Fibroblast of skin of right quadriceps (primary cell): ENCODE data around the gene IL3.

Source experiments
- DNase-seq: peaks from one replicate; pipeline ENCODE4 v3.0.0-alpha.2; 2013

Gene IL3

GRCh38 chr5:132026516-132027008 is 33.9 kb upstream of the IL3 start:
- no peak for DNase-seq

DNA sequence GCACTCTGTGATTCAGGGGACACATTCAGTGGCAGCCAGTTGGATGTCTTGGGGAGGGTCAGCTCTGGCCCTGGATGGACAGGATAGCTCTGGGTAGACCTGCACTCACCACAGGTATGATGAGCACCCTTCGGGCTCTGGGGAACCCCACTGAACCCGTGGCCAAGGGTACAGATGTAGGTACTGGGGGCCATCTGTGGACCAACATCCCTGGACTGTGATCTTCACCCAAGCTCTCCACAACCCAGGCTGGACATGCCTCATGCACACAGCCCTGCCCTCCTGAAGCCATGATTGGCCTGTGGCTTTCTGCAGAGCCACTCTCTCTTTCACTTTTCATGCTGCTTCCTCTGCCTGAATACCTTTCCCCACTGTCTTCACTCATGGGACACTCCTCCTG is 33.4 kb upstream of the IL3 start:
- DNase-seq, result no peak

DNA sequence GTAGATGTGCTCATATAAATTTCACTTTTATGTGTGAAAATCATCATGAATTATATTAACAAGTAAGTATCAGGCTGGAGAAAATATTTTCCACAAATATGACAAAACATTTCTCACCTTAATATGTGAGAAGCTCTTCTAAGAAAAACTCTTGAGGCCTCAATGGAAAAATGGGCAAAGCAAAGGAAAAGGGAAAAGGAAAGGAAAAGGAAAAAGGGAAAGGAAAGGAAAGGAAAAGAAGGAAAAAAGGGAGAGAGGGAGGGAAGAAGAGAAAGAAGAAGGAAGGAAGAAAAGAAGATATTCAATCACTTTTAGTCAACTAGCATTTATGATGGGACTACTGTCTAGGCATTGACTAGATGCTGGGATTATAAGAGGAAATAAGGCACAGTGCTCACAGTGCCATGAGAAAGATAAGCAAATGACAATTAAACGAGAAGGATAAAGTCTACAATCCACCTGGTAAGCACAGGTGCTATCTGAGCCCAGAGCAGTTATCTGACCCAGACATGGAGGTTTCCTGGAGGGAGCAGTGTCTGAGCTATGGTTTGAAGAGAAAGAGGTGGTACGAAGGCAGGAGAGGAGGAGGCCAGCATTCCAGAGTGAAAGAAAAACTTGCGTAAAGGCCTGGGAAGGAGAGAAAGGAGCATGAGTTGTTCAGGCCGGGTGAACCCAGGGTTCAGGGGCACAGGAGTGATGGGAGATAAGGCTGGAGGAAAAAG is 30.7 kb upstream of the IL3 start:
- DNase-seq, result no peak

DNA sequence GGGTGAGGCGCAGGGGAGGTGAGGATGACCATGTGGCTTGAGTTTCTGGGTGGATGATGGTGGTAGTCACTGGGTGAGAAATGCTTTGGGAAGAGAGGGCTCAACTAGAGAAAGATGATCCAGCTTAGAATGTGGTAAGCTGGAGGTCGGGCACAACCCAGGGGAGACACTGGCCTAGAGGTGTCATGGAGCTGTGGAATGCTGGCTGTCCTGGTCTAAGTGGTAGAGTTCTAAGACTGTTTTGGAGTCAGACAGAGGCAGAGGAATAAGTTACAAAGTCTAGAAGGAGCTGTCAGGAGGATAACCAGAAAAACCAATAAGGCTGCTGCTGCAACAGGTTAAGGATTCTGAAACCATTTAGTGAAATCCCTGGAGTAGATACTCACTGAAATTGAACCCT is 29.8 kb upstream of the IL3 start:
- DNase-seq, result no peak

DNA sequence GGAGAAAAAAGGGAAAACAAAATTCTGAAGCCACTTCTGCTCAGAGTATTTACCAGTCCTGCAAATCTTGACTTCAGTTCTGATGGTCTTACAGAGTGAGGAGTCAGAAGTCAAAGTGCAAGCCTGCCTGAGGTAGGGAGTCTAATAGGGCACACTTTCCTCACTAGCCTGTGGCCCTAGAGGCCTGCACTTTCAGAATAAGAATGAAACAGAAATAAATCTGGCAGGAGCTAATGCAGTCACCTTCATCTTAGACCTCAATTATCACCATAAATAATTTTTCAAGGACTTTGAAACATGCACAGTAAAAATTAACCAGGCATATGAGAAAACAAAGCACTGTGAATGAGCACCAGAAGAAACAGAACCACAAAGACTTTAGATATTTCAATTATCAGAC is 28.3 kb upstream of the IL3 start:
- DNase-seq, result no peak

- DNase-seq, result no peak
Observed at GRCh38 chr5:132033122-132033521, 27.3 kb upstream of the IL3 start.

GRCh38 chr5:132037353-132037752 is 23.1 kb upstream of the IL3 start:
- DNase-seq, result no peak

DNA sequence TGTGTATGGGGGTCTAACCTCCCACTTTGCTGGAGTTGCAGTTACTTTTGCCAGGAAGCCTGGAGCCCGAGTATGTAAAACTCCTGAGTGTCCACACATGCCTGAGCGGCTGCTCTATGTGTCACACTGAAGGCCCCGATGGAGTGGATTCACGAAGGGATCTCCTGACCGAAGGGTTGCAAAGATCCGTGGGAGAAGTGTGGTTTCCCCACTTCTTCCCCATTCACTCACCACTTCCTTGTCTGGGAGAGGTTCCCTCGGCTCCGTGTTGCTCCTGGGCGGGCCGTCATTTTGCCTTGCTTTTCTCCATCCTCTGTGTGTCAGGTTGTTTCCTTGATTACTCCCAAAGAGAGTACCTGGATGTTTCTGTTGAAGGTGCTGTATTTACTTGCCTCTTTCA is 16.2 kb upstream of the IL3 start:
- DNase-seq, result no peak

DNA sequence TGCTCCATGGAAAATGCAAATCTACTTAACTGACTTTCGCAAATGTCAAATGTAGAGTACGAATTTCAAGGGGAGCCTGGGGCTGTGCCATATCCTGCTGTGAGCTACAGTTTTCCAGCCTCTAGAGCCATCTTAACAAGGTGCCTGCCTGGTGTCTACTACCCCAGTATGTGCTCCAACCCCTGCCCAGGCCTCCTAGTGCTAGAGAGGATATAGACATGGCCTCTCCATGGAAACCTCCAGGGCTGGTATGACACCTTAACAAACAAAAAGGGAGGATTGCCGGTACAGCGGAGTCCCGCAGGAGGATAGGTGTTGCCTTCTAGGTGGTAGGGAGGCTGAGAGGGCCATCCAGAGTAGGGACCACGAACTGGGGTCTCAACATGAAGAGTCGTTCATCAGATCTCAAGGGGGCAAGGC is 13.6 kb upstream of the IL3 start:
- no peak for DNase-seq

GRCh38 chr5:132049093-132049492 is 11.4 kb upstream of the IL3 start:
- DNase-seq, result no peak

DNA sequence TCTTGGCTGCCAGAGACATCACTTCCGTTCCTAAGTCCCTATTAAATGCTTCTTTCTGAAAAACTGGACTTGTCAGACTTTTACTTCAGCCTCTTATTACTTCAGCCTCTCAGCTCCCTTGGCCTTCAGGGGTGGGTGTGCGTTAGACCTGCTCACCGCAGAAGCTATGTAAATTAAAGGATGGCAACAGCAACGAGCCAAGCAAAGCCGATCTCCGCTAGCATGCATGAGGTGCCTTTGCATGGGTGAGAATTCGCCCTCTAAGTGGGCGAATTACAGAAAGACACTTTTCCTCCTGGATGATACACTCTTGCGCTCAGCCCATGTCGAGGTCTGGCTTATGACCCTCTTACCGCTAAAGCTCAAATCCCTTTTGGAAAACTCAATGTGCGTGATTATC is 10.9 kb upstream of the IL3 start:
- DNase-seq, result no peak

GRCh38 chr5:132050136-132050535 is 10.3 kb upstream of the IL3 start:
- no peak for DNase-seq

GRCh38 chr5:132050661-132051552 is 9.5 kb upstream of the IL3 start:
- DNase-seq, result no peak

- DNase-seq, result no peak
Observed at GRCh38 chr5:132052520-132052919, 7.9 kb upstream of the IL3 start.

- no peak for DNase-seq
Observed at GRCh38 chr5:132053483-132053882, 7.0 kb upstream of the IL3 start.

GRCh38 chr5:132054031-132054696 is 6.3 kb upstream of the IL3 start:
- DNase-seq, result no peak

- no peak for DNase-seq
Observed at GRCh38 chr5:132054697-132055440, 5.6 kb upstream of the IL3 start.

- DNase-seq, result no peak
Observed at GRCh38 chr5:132055441-132055807, 5.0 kb upstream of the IL3 start.

- no peak for DNase-seq
Observed at GRCh38 chr5:132055808-132056609, 4.4 kb upstream of the IL3 start.

GRCh38 chr5:132056610-132057497 is 3.6 kb upstream of the IL3 start:
- no peak for DNase-seq
